HepG2 (cell line): Measurements from ENCODE around the gene MAPK12. TPM values are rescaled to one million over a fixed set of nuclear protein-coding genes. Genes with fewer than 3 reads are reported as not detected.

Source experiments
- ARNTL ChIP-seq: sonication (generic); formaldehyde crosslinking; IDR thresholded peaks from 2 replicates; pipeline ENCODE4 v1.4.0; 2020; ENCODE audit warnings: mild to moderate bottlenecking, missing genetic modification reagents
- ATF7-NPFF ChIP-seq: sonication (generic); formaldehyde crosslinking; IDR thresholded peaks from 2 replicates; pipeline ENCODE4 v1.8.1; 2023; ENCODE audit warnings: mild to moderate bottlenecking, low read depth, missing genetic modification reagents, moderate library complexity
- DR1 ChIP-seq: sonication (generic); formaldehyde crosslinking; IDR thresholded peaks from 2 replicates; pipeline ENCODE4 v1.8.0; 2021; ENCODE audit warnings: mild to moderate bottlenecking, missing genetic modification reagents, inconsistent platforms
- ELF4 ChIP-seq: sonication (generic); formaldehyde crosslinking; IDR thresholded peaks from 2 replicates; pipeline ENCODE4 v1.5.0; 2020; ENCODE audit warnings: missing genetic modification reagents, mild to moderate bottlenecking, moderate library complexity, borderline replicate concordance
- HINFP ChIP-seq: sonication (generic); formaldehyde crosslinking; IDR thresholded peaks from 2 replicates; pipeline ENCODE4 v1.4.0; 2020; ENCODE audit warnings: low read depth, mild to moderate bottlenecking, missing genetic modification reagents
- IKZF5 ChIP-seq: IDR thresholded peaks from 2 replicates; pipeline ENCODE4 v1.6.1; 2018; ENCODE audit warnings: missing genetic modification reagents, mild to moderate bottlenecking, missing compliant biosample characterization
- KAT2B ChIP-seq: fragments of 150-350 bp; IDR thresholded peaks from 2 replicates; pipeline ENCODE4 v1.6.1; 2014; ENCODE audit warnings: low read depth, low read length, borderline replicate concordance
- NCOR1 ChIP-seq: fragments of 200-600 bp; sonication (generic); IDR thresholded peaks from 2 replicates; pipeline ENCODE4 v1.7.0; 2017; ENCODE audit warnings: antibody characterized with exemption, low read length, borderline replicate concordance
- NPAS2 ChIP-seq: sonication (generic); formaldehyde crosslinking; IDR thresholded peaks from 2 replicates; pipeline ENCODE4 v1.8.0; 2022; ENCODE audit warnings: mild to moderate bottlenecking, missing genetic modification reagents, borderline replicate concordance
- SMC3 ChIP-seq: IDR thresholded peaks from 2 replicates; pipeline ENCODE4 v1.6.1; 2011; ENCODE audit warnings: low read length, improper control_type of control experiment
- SUZ12 ChIP-seq: fragments of 150-350 bp; IDR thresholded peaks from 2 replicates; pipeline ENCODE4 v1.6.1; 2014; ENCODE audit warnings: low read depth, low read length
- ZNF274 ChIP-seq: sonication (generic); formaldehyde crosslinking; IDR thresholded peaks from 2 replicates; pipeline ENCODE4 v1.5.1; 2020; ENCODE audit warnings: mild to moderate bottlenecking, missing genetic modification reagents
- ZNF549 ChIP-seq: sonication (generic); formaldehyde crosslinking; IDR thresholded peaks from 2 replicates; pipeline ENCODE4 v1.5.0; 2020; ENCODE audit warnings: missing genetic modification reagents
- ZNF598 ChIP-seq: sonication (generic); formaldehyde crosslinking; IDR thresholded peaks from 2 replicates; pipeline ENCODE4 v1.5.1; 2020; ENCODE audit warnings: mild to moderate bottlenecking, missing genetic modification reagents, borderline replicate concordance
- ZNF713 ChIP-seq: sonication (generic); formaldehyde crosslinking; IDR thresholded peaks from 2 replicates; pipeline ENCODE4 v1.4.0; 2020; ENCODE audit warnings: mild to moderate bottlenecking, missing genetic modification reagents
- ZSCAN29 ChIP-seq: sonication (generic); formaldehyde crosslinking; conservative IDR thresholded peaks from 2 replicates; pipeline ENCODE4 v1.4.0; 2020; ENCODE audit warnings: mild to moderate bottlenecking, missing genetic modification reagents
- polyA plus RNA-seq, 8 experiments: library from polyadenylated mRNA; depleted of rRNA in 3 of 8; stranded (reverse) in 7 of 8; unstranded in 1 of 8; fragments of >200 nt; fragmentation: Illumina TruSeq in 4 of 8; extraction: Trizol in 4 of 8; gene quantifications; 2 replicates each; pipeline versions ENCODE4 v1.2.1 to v1.2.3, GENCODE V29; 2011 to 2016; ENCODE audit warnings: low read depth in 4 of 8, missing spikeins in 1 of 8, mixed read lengths in 1 of 8; ENCODE audit not compliant: insufficient read depth in 1 of 8
- total RNA-seq, 5 experiments: library from RNA; depleted of rRNA; stranded (reverse); fragments of >200 nt; fragmentation: Illumina TruSeq; extraction: Trizol; gene quantifications; 2 replicates each; pipeline ENCODE4 v1.2.3, GENCODE V29; 2016; ENCODE audit warnings: low read depth in 1 of 5
- TF ChIP-seq, protein P1 (sequence below): sonication (generic); formaldehyde crosslinking; IDR thresholded peaks from 2 replicates; pipeline ENCODE4 v1.4.0; 2020; ENCODE audit warnings: mild to moderate bottlenecking, missing genetic modification reagents

Gene MAPK12
- total and polyA plus RNA-seq, 2 of the 13 experiments (the other 11 are each of a cell fraction or from before 2014, with no cell fraction given), result 22.2 to 23.3 TPM

DNA sequence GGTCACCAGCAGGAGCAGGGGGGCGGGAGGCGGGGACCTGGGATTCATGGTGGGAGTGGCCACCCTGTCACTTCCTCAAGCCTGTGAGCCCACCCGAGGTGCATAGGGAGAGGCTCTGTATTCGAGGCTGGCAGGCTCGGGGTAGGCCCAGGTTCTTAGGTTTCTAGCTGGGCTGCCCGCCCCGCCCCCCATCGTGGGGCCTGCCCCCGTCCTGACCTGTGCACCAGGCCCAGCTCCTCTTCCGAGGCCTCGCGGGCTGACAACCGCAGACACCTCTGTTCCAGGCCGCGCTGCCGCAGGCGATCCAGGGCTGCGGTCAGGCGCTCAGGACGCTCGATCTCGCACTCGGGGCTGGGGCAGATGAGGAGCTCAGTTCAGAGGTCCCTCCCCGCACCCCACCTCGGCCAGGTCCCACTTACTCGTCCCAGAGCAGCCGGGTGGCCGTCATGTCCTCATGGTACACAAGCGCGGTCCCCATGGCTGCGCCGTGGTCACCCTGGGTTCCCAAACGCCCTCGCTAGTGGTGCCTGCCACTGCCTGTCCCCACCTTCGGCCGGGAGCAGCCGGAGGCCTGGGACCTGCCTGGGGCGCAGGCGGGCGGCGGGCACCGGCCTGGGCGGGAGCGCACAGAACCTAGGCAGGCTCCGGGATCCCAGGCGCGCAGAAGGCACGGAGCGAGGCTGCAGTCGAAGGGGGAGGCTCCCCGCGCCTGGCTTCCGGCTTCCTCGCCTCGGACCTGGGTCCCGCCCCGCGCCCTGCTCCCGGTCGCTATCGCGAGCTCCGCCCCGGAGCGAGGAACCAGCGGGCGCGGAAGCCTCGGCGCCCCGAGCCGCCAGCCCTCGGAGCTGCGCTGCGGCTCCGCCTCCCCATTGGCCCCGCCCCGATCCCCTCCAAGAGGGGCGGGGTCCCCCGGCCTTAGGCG, 10.7 kb downstream of the MAPK12 start, which contains the start of gene HDAC10 (continued):
- TF ChIP-seq HINFP (CRISPR knock-in tag) (no peak; the same call in 1 of the 2 replicates), ARNTL (CRISPR knock-in tag) (no peak), ELF4 (CRISPR knock-in tag) (no peak), ZNF713 (no peak), SMC3 (no peak), ZNF274 (CRISPR knock-in tag) (no peak; the same call in 1 of the 2 replicates), NCOR1 (no peak), ZNF549 (no peak), ZNF598 (0 out of 2 replicates have a peak, but pooled peaks have one; percentile 16), KAT2B (no peak), IKZF5 (CRISPR knock-in tag) (no peak), DR1 (peak; percentile 17; the same call in 1 of the 2 replicates), ZSCAN29 (CRISPR knock-in tag) (no peak), ATF7-NPFF (CRISPR knock-in tag) (peak; percentile 72; the same call in 1 of the 2 replicates), NPAS2 (CRISPR knock-in tag) (no peak), SUZ12 (no peak)
- TF ChIP-seq, protein P1, sequence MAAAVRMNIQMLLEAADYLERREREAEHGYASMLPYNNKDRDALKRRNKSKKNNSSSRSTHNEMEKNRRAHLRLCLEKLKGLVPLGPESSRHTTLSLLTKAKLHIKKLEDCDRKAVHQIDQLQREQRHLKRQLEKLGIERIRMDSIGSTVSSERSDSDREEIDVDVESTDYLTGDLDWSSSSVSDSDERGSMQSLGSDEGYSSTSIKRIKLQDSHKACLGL (CRISPR knock-in tag), result peak; percentile 59; the same call in 1 of the 2 replicates
